ENCODE data around the gene ZSCAN30.

Gene ZSCAN30

GRCh38 chr18:35256947-35257346, 33.1 kb downstream of the ZSCAN30 start:
- ChIA-PET POLR2A (ENCODE audit: low non-redundant PET) (no interaction called here), CTCF (interaction anchor here (0.6 kb wide), 1 partner anchor 47 kb away, joined by 9 read pairs; no protein-coding TSS in a partner anchor)
- TF ChIP-seq, protein P1, sequence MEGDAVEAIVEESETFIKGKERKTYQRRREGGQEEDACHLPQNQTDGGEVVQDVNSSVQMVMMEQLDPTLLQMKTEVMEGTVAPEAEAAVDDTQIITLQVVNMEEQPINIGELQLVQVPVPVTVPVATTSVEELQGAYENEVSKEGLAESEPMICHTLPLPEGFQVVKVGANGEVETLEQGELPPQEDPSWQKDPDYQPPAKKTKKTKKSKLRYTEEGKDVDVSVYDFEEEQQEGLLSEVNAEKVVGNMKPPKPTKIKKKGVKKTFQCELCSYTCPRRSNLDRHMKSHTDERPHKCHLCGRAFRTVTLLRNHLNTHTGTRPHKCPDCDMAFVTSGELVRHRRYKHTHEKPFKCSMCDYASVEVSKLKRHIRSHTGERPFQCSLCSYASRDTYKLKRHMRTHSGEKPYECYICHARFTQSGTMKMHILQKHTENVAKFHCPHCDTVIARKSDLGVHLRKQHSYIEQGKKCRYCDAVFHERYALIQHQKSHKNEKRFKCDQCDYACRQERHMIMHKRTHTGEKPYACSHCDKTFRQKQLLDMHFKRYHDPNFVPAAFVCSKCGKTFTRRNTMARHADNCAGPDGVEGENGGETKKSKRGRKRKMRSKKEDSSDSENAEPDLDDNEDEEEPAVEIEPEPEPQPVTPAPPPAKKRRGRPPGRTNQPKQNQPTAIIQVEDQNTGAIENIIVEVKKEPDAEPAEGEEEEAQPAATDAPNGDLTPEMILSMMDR (conservative IDR thresholded peaks at IDR 0.05; ENCODE audit: low read depth), result no peak
- H3K27ac ChIP-seq, result no peak overlapping the region
- no peak for DNase-seq (ENCODE audit: low spot score)

GRCh38 chr18:35253655-35254287, 36.3 kb downstream of the ZSCAN30 start:
- no peak for DNase-seq (ENCODE audit: low spot score)
- ChIA-PET POLR2A (ENCODE audit: low non-redundant PET) (no interaction called here), CTCF (no interaction called here)
- no peak overlapping the region for H3K27ac ChIP-seq
- TF ChIP-seq, protein P1 (conservative IDR thresholded peaks at IDR 0.05; ENCODE audit: low read depth), result no peak

- H3K27ac ChIP-seq, result no peak overlapping the region
- no peak for DNase-seq (ENCODE audit: low spot score)
- ChIA-PET CTCF (no interaction called here), POLR2A (ENCODE audit: low non-redundant PET) (no interaction called here)
- TF ChIP-seq, protein P1 (conservative IDR thresholded peaks at IDR 0.05; ENCODE audit: low read depth), result no peak
Measured at GRCh38 chr18:35252466-35252865, 37.6 kb downstream of the ZSCAN30 start.

DNA sequence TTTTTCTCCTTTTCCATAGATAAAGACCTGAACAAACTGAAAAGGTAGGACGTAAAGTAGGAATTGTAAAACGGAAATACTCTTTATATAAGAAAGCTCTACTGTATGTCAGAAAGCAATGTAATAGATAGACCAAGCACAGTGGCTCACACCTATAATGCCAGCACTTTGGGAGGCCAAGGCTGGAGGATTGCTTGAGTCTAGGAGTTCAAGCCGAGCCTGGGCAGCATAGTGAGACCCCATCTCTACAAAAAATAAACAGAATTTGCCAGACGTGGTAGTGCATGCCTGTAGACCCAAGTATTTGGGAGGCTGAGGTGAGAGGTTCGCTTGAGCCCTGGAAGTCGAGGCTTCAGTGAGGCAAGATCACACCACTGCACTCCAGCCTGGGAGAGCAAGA, 41.6 kb downstream of the ZSCAN30 start:
- no peak overlapping the region for H3K27ac ChIP-seq
- DNase-seq (ENCODE audit: low spot score), result no peak
- CTCF ChIA-PET, result no interaction called here
- TF ChIP-seq, protein P1 (conservative IDR thresholded peaks at IDR 0.05; ENCODE audit: low read depth), result no peak
- POLR2A ChIA-PET (ENCODE audit: low non-redundant PET), result no interaction called here

DNA sequence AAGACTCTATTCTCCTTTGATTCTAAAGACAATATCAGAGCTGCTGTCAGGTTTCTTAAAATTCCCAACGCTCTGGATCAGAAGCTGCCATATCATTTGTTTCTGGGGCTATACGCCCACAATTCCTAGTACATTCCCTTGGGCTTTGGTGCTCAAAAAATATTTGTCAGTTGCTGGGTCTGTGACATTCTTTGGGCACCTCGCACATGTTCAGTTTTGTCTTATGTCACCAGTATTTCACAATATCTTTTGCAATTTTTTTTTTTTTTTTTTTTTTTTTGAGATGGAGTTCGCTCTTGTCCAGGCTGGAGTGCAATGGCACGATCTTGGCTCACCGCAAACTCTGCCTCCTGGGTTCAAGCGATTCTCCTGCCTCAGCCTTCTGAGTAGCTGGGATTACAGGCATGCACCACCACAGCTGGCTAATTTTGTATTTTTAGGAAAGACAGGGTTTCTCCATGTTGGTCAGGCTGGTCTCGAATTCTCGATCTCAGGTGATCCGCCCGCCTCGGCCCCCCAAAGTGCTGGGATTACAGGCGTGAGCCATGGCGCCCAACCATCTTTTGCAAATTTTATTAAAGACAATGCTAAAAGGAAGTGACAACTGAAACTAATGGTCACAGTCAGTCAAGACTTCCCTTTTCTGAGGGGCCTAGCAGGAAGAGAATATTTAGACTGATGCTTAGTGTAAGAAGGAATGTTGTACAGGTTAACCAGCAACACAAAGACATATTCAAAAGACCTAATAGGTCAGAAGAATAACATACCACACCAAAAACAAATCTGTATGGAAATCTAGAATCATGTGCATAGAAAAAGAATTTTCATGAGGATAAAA, 42.4 kb downstream of the ZSCAN30 start:
- POLR2A ChIA-PET (ENCODE audit: low non-redundant PET), result no interaction called here
- no peak for DNase-seq (ENCODE audit: low spot score)
- CTCF ChIA-PET, result no interaction called here
- no peak overlapping the region for H3K27ac ChIP-seq
- TF ChIP-seq, protein P1 (conservative IDR thresholded peaks at IDR 0.05; ENCODE audit: low read depth), result no peak

- H3K27ac ChIP-seq, result no peak overlapping the region
- ChIA-PET CTCF (no interaction called here), POLR2A (ENCODE audit: low non-redundant PET) (no interaction called here)
- no peak for DNase-seq (ENCODE audit: low spot score)
- TF ChIP-seq, protein P1 (conservative IDR thresholded peaks at IDR 0.05; ENCODE audit: low read depth), result no peak
Measured at GRCh38 chr18:35246831-35247230, 43.2 kb downstream of the ZSCAN30 start.
